Activated CD8-positive, alpha-beta memory T cell treated with anti-CD3 and anti-CD28 coated beads, Interleukin-2, amount 50 U/mL, for 4 hours (primary cell): ENCODE measurements around the gene NTN1.
"Not testable (repeated sequence)": the region's sequence is repeated elsewhere in the genome, so short reads cannot be mapped to it uniquely, and the experiment has no call there.

Experiments used
- DNase-seq: peaks from one replicate; pipeline ENCODE4 v3.0.0-alpha.2; 2020

NTN1 gene

DNA sequence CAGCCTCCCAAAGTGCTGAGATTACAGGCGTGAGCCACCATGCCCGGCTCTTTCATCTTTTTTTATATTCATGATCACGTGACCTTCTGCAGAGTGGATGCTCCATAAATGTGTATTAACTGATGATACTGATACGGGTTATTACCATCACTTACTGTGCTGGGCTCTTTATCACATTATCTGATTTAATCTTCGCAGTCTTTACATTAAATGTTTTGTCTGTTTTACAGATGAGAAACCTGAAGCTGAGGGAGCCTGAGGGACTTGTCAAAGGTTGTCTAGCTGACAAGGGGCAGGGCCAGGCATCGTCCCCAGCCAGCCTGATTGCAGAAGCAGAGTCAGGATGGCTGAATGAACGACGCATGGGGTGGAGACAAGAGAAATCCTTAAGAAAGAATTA is 104.4 kb downstream of the NTN1 start:
- DNase-seq: no peak

DNA sequence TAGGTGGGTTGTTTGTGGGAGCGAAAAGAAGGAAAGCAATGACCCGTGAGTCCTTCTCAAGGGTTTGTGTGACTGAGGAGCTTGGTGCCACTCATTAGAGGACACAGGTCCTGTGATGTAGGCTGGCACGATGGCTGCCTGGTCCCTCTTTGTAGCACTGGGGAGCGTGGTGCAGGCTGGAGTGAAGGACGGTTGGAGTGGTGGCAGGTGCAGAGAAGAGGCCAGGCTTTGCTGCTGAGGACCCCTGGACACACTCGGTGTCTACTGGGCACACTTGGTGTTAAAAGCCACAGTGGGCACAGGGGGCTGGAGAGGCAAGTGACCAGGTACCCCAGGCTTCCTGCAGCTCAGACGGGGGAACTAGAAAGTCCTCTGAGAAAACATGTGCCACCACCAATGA is 106.0 kb downstream of the NTN1 start:
- no peak for DNase-seq

DNA sequence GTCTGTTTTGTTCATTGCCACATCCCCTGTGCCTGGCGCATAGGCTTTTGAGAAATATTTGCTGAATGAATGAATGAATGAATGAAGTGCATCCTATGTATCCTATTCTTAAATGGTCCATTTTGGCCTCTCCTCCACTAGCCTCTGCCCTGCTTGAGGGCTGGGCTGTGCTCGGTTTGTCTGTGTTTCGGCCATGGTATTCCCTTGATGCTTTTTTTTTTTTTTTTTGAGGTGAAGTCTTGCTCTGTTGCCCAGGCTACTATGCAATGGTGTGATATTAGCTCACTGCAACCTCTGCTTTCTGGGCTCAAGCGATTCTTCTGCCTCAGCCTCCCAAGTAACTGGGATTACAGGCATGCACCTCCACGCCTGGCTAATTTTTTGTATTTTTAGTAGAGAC is 110.1 kb downstream of the NTN1 start:
- no peak for DNase-seq

- DNase-seq: no peak
Observed at GRCh38 chr17:9132291-9132690, 111.0 kb downstream of the NTN1 start.

DNA sequence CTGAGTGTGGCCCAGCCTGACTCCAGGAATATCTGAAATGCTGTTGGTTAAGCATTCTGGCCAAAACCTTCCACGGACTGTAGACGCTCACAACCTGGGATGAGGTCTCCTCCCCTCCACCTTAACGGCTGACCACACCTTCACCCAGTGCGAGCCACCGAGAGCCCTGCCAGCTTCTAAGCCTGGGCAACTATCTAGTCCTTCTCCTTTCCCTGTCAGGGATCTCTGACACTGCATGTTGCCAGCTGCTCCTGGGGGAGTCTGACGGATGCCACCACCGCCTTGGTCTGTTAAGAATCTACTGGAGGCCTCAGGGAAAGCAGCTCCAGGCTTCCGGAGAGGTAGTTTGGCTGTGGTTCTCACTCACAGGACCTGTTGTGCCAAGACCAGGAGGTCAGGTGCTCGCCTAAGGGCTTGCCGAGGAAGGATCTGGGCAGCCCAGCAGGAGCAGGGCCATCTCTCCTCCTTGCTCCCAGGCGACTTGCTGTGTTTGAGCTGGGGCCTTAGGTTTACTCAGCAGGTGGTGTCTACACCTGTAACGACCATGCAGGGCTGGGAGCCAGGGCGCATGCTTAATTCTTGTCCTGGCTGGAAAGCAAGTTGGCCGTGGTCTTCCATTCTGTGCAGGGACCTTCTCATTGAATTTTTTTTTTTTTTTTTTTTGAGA is 111.8 kb downstream of the NTN1 start:
- DNase-seq: no peak

DNA sequence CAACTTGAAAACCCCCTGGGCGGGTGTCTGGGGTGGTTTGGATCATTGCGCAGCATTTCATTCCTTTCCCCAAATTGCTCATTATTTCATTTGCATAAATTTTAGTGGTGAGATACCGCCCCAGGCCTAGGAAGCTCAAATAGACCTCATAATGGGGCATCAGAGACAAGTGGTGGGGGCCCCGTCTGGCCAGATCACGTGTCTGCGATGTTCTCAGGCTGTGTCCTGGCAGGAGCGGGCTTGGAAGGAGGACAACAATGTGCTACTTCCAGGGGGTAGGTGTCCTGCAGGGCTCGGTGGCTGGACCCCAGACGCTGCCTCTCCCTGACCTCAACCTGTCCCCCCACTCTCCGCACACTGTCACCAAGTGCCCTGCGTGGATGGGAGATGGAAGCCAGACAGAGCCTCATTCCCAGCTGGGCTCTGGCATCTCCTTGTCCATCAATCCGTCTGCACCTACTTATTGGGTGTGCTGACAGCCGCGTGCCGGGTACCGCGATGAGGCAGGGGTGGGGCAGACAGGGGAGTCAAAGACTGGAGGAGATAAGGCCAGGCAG is 116.9 kb downstream of the NTN1 start:
- no peak for DNase-seq

DNA sequence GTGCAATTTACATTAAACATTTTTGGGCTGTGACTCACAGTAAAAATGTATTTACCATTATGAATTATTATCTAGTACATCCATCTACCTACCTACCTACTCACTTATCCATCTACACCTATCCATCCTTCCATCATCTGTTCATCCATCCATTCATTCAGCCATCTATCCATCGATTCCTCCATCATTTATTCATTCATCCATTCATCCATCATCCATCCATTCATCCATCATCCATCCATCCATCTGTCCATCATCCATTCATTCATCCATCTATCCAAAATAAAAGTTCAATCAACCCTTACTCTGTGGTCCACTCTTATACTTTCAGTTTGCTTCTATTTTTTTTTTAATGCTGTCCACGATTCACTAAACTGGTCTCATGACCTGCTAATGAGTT is 118.4 kb downstream of the NTN1 start:
- DNase-seq: no peak

DNA sequence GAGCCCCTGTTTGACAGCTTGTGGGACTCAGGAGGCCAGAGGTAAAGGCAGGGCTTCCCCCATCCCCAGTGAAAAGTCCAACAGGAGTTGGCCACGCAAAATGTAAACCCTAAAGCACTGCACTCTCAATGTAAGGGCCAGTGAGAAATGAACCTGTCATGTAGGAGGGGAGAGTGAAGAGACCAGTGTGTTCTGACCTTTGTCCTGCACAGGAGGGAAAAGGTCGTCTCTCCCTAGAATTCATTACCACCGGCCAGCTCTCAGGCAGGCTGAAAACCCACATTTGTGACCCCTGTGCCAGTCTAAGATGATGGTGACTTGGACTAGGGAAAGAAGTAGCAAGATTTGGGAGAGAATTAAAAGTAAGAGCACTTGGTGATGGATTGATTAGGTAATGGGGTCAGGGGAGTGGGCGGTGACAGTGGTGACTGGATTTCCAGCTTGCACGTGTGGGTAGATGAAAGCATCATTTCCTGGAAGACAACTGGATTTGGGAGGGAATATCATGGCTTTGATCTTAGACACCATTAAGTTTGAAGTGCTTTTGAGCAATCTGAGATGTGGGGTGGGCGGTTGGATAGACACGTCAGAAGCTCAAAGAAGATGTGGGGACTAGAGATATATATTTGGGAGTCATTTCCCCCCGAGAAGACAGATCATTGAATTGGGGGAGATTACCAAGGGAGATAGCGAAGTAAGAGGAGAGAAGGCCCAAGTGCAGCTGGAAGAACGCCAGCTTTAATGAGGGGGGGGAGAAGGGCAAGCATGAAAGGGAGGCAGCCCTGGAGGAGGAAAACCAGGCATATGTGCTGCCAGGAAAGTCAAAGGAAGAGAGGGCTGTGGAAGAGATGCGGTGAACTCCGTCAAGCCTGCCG is 119.5 kb downstream of the NTN1 start:
- DNase-seq: no peak

- DNase-seq: no peak
Observed at GRCh38 chr17:9141425-9141753, 120.1 kb downstream of the NTN1 start.

GRCh38 chr17:9142772-9143494 is 121.6 kb downstream of the NTN1 start:
- no peak for DNase-seq

DNA sequence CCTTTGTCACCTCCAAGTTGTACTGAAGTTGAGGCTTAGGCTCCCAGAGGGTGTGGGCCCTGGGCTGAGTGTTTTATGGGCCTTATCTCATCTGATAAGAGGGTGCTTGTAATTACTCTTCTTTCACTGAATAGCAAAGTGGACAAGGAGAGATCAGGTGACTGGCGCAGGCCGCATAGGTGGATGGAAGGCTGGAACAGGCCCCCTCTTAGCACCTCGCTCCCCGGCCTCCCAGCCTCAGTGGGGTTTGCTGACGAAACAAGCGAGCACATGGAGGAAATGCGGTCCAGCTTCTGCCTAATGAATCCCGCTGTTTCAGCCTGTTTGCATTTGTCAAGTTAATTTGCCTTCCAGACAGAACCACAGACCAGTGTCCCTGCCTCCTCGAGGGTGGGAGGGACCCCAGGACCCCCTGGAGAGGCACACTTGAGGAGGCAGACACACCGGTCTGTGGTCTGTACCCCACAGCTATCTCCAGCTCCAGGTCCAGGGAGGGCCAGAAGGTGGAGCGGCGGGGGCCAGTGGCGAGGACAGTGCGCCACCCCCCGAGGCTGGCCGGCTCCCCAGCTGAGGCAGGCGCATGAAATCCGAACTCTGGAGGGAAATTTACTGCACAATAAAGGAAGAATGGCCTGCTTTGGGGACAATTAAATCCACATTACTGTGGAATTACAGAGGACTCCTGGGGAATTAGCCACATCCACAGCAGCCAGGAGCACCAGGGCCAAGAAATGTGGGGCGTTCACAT is 123.4 kb downstream of the NTN1 start:
- DNase-seq: no peak

DNA sequence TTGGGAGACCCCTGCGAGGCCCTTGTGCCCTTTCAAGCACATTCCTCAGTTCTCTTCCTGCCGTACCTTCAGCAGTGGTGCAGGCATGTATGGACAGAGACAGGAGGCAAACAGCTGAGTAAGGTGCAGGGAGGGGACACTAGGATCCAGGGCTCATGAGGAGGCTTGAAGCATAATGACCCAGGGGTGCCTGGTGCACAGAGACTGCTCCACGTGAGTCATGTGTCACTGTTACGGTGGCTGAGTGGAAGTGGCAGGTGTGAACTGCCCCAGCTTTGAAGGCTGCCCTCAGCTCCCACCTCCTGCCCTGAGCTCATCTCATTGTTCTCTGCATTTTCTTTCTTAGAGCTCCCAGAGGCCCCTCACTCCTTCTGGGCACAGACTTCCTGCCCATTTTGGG is 124.8 kb downstream of the NTN1 start:
- no peak for DNase-seq

DNA sequence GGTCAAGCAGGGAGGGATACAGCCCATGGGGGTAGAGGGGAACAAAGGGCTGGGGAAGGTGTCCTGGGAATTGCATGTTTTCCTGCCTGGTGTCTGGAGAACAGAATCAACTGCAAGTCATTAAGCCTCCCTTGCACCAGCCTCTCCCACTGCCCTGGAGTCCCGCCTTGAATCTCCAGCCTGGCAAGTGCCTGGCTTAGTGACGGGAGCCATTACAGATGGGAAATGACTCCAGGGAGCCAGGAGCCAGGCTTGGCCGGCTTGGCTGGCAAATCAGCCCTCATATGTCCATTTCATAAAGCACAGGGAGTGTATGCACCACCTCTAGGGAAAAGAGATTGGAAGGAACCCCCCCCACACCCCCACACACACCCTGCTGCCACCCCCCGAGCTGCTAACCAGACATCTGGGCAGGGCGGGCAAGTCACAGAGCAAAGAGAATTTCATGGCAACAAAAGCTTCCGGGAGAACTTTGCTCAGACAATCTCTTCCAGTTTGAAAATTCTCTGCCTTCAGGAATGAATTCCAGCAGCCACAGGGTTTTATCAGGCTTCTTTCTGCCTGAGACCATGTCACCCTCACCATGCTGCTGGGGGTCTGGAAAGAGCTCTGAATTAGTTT is 127.7 kb downstream of the NTN1 start:
- no peak for DNase-seq

GRCh38 chr17:9150446-9151090 is 129.3 kb downstream of the NTN1 start:
- no peak for DNase-seq

- DNase-seq: no peak
Observed at GRCh38 chr17:9151091-9151490, 129.8 kb downstream of the NTN1 start.

DNA sequence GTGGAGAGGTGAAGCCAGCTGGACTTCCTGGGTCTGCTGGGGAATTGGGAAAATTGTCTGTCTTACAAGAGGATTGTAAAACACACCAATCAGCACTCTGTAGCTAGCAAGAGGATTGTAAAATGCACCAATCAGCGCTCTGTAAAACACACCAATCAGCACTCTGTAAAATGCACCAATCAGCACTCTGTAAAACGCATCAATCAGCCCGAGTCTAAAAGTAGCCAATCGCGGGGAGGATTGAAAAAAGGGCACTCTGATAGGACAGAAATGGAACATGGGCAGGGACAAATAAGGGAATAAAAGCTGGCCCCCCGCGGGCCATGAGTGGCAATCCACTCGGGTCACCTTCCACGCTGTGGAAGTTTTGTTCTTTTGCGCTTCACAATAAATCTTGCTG is 130.4 kb downstream of the NTN1 start:
- not testable (repeated sequence) for DNase-seq

DNA sequence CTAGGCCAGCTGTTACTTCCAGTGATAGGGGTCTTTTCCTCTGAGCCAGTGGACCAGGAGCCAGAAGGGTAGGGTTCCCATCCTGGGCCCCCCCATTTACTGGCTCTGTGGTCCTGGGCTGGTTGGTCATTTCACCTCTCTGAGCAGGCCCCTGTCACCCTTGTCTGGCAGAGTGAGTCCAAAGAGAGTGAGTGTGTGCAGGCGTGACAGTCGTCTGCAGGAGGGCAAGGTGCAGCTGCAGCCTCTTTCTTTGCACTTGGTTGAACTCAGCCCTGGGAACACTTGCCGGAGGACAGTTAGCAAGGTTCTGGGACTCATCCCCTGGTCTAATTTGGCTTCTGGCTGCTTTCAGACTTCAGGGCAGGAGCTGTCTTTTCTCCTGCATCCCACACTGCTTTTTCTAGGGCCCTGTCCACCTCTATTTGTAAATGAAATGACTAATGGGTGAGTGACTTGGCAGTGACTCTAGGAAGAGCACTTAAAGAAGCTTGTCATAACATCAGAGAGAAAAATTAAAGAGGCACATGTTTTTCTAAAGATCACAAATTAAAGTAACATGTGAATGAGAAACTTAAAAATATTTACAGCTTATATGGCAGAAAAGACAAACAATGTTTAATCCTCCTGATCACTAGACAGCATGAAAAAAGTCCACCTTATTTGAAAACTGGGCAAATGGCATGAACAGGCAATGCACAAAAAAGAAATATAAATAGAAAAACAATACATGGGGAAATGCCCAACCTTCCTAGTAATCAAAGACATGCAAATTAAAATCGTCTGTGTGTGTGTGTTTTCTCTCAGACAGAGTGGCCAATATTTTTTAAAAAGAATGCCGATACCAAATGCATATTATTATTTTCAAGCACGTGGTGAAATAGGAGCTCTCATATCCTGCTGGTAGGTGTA is 137.5 kb downstream of the NTN1 start:
- no peak for DNase-seq

DNA sequence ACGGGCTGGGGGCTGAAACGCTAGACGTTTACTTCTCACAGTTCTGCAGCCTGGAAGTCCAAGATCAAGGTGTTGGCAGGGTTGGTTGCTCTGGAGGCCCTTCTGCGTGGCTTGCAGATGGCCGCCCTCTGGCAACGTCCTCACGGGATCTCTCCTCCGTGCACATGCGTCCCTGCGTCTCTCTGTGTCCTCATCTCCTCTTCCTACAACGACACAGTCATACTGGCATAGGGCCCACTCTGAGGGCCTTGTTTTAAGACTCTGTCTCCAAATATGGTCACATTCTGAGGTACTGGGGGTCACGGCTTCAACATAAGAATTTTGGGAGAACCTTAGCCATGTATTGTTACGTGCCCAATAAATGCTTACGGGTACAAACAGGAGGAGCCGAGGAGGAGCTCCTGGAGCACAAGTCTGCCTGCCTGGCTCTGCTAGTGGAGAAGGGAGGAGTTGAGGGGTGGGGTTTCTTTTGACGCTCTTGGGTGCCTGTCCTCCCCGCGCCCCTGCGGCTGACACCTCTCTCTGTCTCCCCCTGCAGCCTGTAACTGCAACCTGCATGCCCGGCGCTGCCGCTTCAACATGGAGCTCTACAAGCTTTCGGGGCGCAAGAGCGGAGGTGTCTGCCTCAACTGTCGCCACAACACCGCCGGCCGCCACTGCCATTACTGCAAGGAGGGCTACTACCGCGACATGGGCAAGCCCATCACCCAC is 141.1 kb downstream of the NTN1 start:
- DNase-seq: no peak

DNA sequence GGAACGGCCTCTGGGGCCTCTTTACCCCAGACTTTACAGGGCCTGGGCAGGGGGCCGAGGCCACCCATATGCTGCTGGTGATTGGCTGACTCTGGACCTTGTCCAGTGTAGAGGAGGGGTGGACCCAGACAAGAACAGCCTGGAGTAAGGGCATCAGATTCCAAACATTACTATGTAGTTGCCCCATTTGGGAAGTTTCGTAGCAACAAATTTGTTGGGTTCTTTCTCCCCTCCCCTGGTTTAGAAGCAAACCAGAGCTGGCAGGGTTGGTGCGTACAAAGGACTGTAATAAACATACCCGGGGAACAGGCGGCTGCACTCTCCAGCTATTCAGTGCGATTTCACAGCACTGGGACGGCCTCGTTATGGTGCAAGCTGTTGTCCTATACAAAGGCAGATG is 145.5 kb downstream of the NTN1 start:
- DNase-seq: no peak

- DNase-seq: no peak
Observed at GRCh38 chr17:9167379-9167778, 146.1 kb downstream of the NTN1 start.
